NCI-H1092 treated with DMSO at 0.1 percent for 48 hours (cell line): ENCODE measurements around the gene PTBP3.
"Not testable (repeated sequence)": the region's sequence is repeated elsewhere in the genome, so short reads cannot be mapped to it uniquely, and the experiment has no call there.

Experiments
- DNase-seq: peaks from one replicate; lab custom pipeline; 2025; lab: John Stamatoyannopoulos, UW

The PTBP3 gene, protein sequence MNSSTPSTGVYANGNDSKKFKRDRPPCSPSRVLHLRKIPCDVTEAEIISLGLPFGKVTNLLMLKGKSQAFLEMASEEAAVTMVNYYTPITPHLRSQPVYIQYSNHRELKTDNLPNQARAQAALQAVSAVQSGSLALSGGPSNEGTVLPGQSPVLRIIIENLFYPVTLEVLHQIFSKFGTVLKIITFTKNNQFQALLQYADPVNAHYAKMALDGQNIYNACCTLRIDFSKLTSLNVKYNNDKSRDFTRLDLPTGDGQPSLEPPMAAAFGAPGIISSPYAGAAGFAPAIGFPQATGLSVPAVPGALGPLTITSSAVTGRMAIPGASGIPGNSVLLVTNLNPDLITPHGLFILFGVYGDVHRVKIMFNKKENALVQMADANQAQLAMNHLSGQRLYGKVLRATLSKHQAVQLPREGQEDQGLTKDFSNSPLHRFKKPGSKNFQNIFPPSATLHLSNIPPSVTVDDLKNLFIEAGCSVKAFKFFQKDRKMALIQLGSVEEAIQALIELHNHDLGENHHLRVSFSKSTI

DNA sequence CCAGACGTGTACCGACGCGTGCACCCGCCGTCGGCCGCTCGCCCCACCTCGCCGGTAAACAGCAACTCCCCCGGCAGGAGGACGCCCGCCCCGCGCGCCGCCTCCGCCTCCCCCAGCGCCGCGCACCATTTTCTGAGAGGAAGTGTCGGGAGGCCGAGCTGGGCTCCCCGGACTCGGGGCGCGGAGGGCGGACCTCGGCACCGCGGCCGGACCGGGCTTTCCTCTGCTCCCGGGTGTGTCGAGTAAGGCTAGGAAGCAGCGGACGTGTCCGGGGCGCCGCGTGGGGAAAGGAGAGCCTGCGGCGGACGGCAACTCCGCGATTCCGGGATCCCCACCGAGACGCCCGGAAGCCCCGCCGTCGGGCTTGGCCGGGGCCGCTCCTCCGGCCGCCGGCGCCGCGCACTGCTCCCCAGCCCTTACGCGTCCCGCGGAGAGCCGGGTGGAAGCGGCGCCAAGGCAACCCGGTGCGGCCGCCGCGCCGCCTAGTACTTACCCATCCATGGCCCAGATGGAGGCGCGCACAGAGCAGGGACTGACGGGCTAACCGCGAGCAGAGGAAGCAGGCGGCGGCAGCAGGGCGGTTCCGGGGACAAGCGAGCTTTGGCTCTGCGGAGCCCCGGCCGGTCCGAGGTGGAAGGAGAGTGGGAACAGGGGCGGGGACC is at the start of gene PTBP3:
TSS of gene PTBP3 (minus strand) at position 643 of the 662 bp plus-strand sequence. CDS start 35,754 bp downstream, outside the sequence.
- DNase-seq = peak; percentile 70

DNA sequence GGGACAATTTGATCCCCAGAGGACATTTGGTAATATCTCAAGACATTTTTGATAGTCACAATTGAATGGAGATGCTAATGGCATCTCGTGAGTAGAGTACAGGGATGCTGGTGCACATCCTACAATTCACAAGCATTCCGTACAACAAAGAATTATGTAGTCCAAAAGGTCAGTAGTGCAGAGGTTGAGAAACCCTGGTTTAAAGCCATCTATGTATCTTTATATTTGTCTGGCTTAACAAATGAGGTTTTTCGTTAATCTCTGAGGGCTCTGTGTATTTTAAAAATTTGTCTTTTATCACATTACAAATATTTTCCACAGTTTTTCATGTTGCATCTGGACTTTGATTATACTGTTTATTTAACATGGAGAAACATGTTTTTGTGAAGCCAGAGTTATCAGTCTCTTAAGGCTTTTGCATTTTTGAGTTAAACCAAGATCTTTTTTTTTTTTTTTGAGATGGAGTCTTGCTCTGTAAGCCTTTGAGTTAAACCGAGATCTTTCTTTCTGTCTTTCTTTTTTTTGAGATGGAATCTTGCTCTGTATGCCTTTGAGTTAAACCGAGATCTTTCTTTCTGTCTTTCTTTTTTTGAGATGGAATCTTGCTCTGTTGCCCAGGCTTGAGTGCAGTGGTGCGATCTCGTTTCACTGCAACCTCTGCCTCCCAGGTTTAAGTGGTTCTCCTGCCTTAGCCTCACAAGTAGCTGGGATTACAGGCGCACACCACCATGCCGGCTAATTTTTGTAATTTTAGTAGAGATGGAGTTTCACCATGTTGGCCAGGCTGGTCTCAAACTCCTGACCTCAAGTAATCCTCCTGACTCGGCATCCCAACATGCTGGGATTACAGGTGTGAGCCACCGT is 49.3 kb upstream of the PTBP3 start:
- DNase-seq = no peak

DNA sequence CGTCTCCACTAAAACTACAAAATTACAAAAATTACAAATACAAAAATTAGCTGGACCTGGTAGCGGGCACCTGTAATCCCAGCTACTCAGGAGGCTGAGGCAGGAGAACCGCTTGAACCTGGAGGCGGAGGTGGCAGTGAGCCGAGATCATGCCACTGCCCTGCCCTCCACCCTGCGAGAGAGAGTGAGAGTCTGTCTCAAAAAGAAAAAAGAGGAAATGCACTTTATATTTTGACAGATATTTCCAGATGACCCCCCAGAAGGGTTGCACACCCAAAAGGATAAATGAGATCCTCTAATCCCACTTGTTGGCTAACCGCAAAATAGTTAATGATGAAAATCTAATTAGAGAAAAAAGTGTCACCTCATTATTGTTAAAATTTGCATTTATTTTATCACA is 48.6 kb upstream of the PTBP3 start:
- DNase-seq = no peak

DNA sequence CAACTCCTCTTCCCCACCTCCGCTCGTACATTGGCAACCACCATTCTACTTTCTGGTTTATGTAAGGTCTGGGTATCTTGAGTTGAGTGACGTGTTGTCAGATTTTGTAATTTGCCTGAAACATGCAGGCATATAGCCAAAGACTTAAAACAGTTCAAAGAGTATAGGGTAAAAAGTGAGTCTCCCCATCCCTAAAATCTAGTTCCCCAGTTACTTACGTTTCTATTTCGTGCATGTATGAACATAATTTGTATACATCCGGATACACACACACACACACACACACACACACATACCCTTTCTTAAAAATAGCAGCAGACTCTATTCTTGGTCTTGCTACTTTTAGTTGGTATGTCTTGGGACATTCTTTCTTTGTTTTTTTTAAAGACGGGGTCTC is 47.4 kb upstream of the PTBP3 start:
- DNase-seq = peak; percentile 14

DNA sequence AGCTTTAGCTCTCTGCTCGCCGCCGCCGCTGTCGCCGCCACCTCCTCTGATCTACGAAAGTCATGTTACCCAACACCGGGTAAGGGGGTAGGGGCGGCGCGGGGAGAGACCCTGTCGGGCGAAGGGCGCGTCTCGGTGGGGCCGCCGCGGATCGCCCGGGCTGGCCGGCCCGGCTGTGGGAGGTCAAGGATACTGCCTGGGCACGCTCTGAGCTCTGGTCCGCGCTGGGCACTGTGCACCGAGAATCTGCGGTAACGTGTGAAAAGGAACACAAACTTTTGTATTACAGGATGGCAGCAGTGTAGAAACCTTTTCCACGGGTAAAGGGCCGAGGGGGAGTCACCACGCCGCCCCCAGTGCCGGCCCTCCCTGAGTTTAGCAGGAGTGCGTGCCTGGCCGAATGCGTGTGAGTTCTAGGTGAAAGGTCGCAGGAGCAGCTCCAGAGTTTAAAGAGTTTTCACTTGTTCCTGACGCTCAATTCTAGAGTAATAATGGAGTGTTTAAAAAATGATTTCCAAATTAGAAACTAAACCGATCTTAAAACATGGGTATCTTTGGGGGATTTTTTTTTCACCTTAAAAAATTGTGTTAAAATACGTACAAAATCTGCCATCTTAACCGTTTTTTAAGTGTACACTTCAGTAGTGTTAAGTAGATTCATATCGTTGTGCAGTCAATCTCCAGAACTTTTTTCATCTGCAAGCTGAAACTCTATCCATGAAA is 46.8 kb upstream of the PTBP3 start, which contains the start of gene HSDL2:
TSS of gene HSDL2 (plus strand) at position 7 of the 723 bp plus-strand sequence. CDS start at position 63, 56 bp downstream.
- no peak for DNase-seq

DNA sequence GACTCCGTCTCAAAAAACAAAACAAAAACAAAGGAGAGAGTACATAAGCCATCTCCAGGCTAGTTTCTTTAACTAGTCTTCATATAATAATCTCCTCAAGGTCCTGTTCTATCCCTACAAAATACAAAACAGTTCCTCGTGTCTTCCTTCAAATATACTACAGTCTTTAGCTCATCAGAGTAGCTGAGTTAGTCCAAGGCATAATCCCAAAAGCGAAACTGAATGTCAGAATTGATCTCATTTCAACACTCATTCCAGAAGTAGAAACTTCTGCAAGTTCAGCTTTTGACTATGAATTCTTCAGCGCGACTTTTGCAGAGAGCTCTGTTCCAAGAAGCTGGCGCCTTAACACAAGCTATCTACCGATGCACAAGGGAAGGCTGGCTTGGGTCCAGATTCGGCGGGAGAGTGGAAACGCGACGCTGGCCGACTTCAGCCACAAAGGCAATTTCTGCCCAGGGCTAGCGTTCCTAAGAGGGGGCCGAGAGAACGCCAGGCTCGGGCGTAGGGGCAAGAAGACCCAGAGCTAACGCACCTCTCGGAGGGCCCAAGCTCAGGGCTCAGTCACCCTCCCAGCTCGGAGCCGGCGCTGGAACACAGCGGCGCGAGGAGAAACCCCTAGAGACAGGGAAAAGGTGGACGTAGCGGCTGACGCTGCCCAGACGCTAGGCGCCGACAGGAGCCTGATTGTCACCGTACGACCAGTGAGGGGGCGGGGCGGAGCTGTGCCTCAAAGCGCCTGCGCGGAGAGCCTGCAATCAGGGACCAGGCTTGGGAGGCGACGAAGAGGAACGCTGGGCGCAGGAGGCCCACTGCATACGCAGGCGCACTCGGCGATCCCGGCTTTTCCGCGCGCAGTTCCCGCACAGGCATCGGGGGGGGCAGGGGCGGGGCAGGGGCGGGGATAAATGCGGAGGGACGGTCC is 46.0 kb upstream of the PTBP3 start:
- peak; percentile 99 for DNase-seq

DNA sequence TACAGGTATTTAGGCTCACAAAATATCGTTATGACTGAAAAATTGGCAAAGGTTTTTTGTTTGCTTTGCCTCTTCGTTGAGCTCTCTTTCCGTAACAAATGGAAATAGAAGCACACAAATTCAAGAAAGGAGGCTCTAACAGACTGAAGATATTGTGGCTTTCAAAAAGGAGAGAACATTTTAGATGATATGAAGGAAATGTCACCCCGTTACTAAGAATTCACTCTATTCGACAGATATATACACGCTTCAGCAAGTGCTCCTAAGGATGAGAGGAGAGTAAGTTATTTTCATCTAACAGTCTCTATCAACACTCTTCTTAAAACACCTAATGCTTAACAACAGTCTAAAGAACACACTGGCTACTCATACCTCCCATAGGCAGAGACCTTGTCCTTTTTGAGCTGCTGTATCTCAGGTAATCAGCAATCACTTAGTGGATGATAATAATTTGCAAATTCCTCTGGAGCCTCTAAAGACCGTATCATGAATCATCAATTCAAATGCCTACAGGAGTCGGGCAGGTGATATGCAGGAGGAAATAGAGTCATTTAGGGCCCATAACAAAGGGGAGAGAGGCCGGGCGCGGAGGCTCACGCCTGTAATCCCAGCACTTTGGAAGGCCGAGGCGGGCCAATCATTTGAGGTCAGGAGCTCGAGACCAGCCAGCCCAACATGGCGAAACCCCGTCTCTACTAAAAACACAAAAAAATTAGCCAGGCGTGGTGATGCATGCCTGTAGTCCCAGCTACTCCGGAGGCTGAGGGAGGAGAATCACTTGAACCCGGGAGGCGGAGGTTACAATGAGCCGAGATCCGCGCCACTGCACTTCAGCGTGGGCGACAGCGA is 45.1 kb upstream of the PTBP3 start:
- DNase-seq = peak; percentile 26

DNA sequence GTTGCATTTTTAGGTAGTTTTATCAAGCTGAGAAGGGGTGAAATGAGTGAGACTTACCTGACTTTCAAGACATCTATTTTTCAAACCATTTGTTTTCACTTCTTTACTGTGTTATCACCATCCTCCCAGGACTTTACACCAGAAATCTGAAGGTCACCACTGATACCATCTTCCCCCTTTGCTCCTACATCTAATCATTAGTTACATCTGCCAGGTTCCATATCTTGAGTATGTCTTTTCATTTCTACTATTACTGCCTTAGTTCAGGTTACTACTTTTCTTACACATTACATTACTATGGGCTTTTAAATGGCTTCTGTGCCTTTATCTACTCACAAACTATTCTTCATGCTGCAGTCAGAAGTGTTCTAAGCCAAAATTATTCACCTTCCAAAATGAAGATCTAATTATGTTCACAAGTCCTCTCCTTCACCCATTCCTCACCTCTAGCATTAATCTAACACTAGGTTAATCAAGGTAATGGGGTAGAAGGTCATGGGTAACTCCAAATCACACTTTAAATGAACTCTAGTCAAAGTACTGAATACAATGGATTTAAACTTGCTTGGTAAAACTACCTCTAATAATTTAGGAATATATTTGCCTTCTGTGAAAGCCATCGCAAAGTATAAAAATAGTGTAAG is 44.4 kb upstream of the PTBP3 start:
- no peak for DNase-seq

DNA sequence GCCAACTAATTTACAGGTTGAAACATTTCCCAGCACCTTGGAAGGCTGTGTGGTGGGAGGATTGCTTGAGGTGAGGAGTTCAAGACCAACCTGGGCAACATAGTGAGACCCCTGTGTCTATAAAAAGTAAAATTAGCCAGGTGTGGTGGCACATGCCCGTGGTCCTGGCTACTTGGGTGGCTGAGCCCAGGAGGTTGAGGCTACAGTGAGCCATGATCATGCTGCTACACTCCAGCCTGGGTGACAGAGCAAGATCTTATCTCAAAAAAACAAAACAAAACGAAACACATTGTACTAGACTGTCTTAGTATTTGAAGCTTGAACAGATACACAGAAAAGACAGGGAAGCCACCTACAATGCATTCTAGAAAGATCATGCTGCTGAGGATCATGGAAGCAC is 43.7 kb upstream of the PTBP3 start:
- DNase-seq = no peak

DNA sequence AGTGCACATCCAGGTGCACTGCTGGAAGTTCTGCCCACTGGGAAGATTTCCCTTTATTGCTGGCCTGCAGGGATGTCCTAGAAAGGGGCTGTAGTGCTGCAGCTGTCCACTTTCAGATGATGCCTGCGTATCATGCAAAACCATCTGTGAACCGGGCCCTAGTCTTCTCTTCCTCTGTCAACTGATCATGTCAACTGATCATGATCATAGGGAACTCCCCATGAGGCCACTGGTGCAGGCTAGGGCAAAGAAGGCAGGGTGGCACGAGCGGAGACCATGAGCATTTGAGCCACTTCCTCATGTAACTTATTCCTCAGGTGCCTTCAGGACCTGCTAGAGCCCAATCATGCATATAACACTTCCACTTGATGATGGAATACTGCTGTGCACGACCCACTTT is 41.9 kb upstream of the PTBP3 start:
- DNase-seq = no peak

DNA sequence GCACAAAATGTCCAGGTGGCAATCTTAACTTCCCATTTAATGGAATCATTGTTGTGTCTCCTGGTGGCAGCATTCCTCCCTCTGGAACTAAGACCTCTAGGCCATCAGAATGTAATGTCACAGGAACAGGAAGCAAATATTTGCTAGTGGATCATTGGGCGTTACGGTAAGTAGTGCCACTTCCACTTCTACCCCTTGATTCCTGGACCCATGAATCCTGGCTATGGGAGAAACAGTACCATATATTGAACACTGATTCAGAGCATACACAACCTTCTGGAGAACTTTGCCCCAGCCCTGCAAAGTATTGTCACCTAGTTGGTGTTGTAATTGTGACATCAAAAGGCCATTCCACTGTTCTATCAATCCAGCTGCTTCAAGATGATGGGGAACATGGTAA is 40.8 kb upstream of the PTBP3 start:
- DNase-seq = not testable (repeated sequence)

DNA sequence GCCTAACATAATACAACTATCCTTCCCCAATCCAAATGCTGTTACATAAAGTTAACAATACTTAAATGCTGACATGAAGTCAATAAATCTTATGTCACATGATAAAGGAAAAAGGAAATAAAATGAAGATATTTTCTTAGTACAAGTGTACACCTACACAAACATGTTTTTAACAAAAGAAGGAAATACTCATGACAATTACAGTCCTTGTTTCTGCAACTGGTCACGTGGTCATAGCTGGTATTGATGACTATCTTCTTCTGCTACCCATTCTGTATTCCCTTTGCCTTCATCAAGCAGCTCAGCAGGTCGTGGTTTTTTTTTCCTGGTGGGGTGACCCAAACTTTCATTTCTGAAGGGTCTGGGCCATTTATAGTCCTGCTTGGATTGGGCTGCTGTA is 40.2 kb upstream of the PTBP3 start:
- not testable (repeated sequence) for DNase-seq

DNA sequence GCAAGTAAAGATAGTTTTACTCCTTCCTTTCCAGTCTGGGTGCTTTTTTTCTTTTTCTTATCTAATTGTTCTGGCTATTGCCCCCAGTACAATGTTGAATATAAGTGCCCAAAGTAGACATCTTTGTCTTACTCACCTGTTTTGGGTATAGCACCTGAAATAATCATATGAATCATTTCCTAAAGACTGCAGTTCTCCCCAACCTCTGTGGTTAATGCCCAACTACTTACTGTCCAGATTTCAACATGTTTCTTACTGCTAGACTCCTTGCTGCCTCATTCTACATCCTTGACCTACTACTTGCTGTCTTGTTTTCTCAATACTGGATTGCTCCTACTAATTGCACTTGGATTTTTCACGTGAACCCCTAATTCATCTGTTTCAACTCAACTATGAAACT is 37.6 kb upstream of the PTBP3 start:
- no peak for DNase-seq

DNA sequence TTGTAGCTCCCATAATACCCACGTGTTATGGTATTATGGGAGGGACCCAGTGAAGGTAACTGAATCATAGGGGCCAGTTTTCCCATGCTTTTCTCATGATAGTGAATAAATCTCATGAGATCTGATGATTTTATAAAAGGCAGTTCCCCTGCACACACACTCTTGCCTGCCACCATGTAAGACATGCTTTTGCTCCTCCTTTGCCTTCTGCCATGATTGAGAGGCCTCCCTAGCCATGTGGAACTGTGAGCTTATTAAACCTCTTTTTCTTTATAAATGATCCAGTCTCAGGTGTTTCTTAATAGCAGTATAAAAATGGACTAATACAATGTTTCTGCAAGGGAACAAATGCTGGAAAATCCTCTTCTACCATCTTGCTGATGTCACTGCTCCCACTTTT is 36.4 kb upstream of the PTBP3 start:
- no peak for DNase-seq

DNA sequence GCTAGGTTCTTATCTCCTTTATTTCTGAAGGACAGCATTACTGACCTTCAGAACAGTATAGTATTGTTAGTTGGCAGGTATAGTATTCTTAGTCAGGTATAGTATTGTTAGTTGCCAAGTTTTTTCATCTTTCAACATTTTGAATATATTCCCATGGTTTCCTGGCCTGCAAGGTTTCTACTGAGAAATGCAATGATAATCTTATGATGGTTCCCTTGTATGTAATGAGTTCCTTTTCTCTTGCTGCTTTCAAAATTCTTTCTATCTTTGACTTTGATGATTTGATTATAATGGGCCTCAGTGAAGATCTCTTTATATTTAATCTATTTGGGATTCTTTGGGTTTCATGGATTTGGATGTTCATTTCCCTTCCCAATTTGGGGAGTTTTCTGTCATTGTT is 34.0 kb upstream of the PTBP3 start:
- DNase-seq = no peak

DNA sequence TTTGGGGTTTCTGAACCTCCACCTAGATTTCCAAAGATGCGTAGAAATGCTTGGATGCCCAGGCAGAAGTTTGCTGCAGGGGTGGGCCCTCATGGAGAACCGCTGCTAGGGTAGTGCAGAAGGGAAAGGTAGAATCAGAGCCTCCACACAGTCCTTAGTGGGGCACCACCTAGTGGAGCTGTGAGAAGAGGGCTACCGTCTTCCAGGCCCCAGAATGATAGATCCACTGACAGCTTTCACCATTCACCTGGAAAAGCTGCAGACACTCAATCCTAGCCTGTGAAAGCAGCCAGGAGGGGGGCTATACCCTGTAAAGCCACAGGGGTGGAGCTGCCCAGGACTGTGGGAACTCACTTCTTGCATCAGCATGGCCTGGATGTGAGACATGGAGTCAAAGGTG is 33.2 kb upstream of the PTBP3 start:
- DNase-seq = no peak

DNA sequence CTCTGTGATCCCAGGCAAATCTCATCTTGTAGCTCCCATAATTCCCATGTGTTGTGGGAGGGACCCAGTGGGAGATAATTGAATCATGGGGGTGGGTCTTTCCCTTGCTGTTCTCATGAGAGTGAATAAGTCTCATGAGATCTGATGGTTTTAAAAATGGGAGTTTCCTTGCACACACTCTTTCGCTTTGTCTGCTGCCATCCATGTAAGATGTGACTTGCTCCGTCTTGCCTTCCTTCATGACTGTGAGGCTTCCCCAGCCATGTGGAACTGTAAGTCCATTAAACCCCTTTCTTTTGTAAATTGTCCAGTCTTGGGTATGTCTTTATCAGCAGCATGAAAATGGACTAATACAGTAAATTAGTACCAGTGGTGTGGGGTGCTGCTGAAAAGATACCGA is 31.8 kb upstream of the PTBP3 start:
- DNase-seq = not testable (repeated sequence)

DNA sequence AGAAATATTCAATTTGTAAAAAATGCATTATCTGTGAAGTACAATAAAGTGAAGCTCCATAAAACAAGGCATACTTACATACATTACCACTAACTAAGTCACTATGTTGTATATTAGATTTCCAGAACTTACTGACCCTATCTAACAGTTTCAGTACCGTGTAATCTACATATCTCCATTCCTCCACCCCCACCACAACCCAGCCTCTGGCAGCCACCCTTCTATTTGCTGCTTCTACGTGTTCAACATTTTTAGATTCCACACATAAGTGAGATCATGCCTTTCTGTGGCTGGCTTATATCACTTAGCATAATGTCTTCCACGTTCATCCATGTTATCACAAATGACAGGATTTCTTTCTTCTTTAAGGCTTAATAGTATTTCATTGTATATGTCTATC is 31.3 kb upstream of the PTBP3 start:
- DNase-seq = no peak

DNA sequence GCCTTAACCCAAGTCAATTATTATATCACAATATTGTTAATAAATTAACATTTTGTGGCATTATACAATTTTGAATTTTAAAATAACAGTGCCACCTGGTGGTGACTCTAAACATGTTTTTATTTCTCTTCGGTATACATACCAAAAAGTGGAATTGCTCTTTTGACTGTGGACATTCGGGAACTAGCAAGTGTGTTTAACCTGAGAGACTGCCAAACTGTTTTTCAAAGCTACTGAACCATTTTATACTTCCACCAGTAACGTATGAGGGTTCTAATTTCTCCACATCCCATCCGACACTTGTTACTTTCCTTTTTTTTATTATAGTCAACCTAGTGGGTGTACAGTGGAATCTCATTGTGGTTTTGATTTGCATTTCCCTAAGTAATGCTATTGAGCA is 28.2 kb upstream of the PTBP3 start:
- peak; percentile 28 for DNase-seq
